HG02840 (cell line): Measurements from ENCODE around the gene PKMYT1.
"Not testable (repeated sequence)": the region's sequence is repeated elsewhere in the genome, so short reads cannot be mapped to it uniquely, and the experiment has no call there.

ENCODE experiments used
- ATAC-seq: cut with Tn5 transposase; IDR thresholded peaks from one replicate; pipeline ENCODE4 v1.9.1; 2021; ENCODE audit warnings: mild to moderate bottlenecking, moderate library complexity, moderate number of reproducible peaks; ENCODE audit not compliant: unreplicated experiment, low FRiP score

The PKMYT1 gene

GRCh38 chr16:2942045-2942444 is 38.2 kb downstream of the PKMYT1 start:
- no peak for ATAC-seq

DNA sequence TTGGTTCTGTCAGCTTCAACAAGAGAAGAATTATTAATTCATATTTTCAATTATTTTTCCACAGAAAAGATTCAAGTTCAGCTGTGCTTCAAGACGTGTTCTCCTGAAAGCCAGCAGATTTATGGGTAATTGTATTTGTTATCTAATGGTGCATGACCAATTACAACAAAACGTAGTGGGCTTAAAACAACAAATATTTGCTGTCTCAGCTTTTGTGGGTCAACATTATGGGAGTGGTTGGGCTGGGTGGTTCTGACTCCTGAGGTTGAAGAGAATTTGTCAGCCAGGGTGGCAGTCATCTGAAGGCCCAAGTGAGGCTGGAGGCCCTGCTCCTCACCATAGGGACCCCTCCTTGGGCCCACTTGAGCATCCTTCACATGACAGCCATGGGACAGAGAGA is 40.3 kb downstream of the PKMYT1 start:
- ATAC-seq = no peak

- ATAC-seq = no peak
These were observed 42.0 kb downstream of the PKMYT1 start for GRCh38 chr16:2938206-2938605.

GRCh38 chr16:2937170-2937569 is 43.1 kb downstream of the PKMYT1 start:
- ATAC-seq = no peak

GRCh38 chr16:2936436-2937011 is 43.7 kb downstream of the PKMYT1 start:
- ATAC-seq = no peak

- ATAC-seq = no peak
These were observed 45.8 kb downstream of the PKMYT1 start for GRCh38 chr16:2934450-2934849.

- no peak for ATAC-seq
These were observed 46.5 kb downstream of the PKMYT1 start for GRCh38 chr16:2933701-2934100.

- no peak for ATAC-seq
These were observed 47.1 kb downstream of the PKMYT1 start for GRCh38 chr16:2933136-2933535.

- ATAC-seq = not testable (repeated sequence)
These were observed 48.9 kb downstream of the PKMYT1 start for GRCh38 chr16:2931231-2931914.

DNA sequence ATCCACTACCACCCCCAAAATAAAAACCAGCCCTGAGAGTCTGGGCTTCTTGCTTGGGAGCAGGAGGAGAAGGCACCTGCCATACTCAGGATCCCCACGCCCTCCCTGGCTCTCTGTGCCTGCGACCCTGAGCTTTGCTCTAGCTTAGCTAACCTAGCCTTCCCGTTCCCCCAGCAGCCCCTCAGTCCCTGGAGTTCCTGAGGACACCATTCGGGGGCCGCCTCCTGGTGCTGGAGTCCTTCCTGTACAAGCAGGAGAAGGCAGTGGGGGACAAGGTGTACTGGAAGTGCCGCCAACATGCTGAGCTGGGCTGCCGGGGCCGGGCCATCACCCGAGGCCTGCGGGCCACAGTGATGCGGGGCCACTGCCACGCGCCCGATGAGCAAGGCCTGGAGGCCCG is 50.0 kb downstream of the PKMYT1 start:
- no peak for ATAC-seq

DNA sequence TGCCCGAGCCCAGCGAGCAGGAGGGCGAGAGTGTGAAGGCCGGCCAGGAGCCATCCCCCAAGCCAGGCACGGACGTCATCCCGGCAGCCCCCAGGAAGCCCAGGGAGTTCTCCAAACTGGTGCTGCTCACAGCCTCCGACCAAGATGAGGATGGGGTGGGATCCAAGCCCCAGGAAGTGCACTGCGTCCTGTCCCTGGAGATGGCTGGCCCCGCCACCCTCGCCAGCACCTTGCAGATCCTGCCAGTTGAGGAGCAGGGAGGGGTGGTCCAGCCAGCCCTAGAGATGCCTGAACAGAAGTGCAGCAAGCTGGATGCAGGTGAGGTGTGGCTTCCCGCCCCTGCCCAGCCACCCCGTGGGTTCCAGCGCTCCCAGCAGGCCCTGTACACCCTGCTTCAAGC is 50.6 kb downstream of the PKMYT1 start:
- no peak for ATAC-seq

GRCh38 chr16:2928796-2929195 is 51.5 kb downstream of the PKMYT1 start:
- ATAC-seq = no peak

- ATAC-seq = not testable (repeated sequence)
These were observed 52.1 kb downstream of the PKMYT1 start for GRCh38 chr16:2928151-2928550.

DNA sequence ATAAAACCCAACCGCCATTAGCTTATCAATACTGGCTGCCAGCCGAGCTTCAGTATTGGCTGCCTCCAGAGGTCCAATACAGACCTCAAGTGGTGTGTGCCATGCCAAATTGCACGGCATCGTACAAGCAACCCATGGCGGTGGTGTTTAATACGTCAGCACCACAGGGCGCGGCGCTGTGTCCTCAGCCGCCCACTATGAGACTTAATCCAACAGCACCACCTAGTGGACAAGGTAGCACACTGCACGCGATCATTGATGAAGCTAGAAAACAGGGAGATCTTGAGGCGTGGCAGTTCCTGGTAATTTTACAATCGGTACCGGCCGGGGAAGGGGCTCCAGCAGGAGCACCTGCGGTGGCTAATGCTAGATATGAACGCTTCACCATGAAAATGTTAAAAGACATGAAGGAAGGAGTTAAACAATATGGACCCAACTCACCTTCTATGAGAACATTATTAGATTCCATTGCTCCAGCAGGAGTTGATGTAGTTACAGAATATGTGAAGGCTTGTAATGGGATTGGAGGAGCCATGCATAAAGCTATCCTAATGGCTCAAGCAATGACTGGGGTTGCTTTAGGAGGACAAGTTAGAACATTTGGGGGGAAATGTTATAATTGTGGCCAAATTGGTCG is 53.1 kb downstream of the PKMYT1 start:
- no peak for ATAC-seq

- no peak for ATAC-seq
These were observed 53.6 kb downstream of the PKMYT1 start for GRCh38 chr16:2926650-2926999.

DNA sequence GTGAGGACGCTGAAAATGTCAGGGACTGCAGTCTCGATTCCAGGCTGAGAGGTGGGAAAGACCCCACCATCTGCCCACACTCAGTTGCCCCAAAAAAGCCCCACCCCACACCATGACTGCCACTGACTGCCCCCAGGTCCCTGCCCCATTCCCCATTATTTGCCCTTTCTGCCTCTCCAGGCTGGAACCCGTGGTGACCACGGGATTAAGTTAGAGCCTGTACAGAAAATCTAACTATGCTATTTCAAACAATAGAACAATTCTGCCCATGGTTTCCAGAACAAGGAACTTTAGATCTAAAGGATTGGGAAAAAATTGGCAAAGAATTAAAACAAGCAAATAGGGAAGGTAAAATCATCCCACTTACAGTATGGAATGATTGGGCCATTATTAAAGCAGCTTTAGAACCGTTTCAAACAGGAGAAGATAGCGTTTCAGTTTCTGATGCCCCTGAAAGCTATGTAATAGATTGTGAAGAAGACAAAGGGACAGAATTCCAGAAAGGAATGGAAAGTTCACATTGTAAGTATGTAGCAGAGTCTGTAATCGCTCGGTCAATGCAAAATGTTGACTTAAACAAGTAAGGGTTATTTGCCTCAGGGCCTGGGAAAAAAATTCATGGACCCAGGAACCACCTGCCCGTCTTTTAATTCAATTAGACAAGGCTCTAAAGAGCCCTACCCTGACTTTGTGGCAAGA is 54.1 kb downstream of the PKMYT1 start:
- no peak for ATAC-seq

DNA sequence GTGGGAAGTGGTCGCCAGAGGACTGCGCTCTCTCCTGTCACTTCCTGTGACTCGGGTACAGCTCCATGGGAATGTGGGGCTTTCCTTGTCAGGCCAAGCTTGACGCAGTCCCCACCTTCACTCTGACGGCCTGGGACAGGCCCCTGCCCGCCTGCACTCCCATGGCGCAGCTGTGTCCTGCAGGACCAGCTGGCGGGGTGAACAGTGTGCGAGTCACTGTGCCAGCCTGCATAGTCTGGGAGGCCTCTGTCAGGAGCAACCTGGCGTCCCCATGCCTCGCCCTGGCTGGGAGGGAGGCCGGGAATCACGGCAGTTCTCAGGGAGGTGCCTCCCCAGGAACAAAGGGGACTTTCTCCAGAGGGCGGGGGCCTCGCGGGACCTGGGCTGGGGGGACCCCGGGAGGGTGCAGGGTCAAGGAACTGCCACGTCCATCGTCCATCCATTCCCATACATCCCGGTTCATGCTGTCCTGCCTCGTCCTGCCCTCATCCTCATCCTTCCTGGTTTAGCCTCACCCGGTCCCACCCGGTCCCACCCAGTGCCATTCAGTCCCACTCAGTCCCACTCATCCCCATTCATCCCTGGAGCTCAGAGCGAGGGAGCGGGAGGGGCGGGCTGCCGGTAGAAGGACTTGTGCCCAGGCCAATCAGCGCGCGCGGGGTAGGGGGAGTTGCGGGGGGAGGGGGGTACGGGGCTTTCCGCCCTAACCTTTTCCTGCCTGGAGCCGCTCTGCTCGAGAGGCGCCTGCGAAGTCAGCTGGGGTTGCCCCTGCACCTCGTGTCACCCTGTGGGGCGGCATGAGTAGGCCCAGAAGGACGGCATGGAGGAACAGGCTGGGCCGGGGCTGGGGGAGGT is 55.1 kb downstream of the PKMYT1 start:
- ATAC-seq = no peak

- ATAC-seq = no peak
These were observed 56.8 kb downstream of the PKMYT1 start for GRCh38 chr16:2923481-2923880.
